LNCaP clone FGC (cell line): ENCODE measurements around the gene TOR4A.
A peak's percentile ranks its signal among the peaks of the same experiment; 100 is the strongest.

ENCODE experiments used
- DNase-seq: peaks from one replicate; pipeline ENCODE4 v3.0.0-alpha.2; 2011; ENCODE audit warnings: low read depth
- H3K4me3 ChIP-seq: 2 replicates; pipeline ENCODE4 v1.5.1; 2011; ENCODE audit warnings: mild to moderate bottlenecking, low read depth, low read length, control low read depth
- TF ChIP-seq, protein P1 (sequence below): IDR thresholded peaks from 2 replicates; pipeline ENCODE4 v1.5.1; 2012; ENCODE audit warnings: mild to moderate bottlenecking; ENCODE audit not compliant: control insufficient read depth, insufficient read depth; ENCODE audit errors: extremely low read depth

Gene TOR4A

DNA sequence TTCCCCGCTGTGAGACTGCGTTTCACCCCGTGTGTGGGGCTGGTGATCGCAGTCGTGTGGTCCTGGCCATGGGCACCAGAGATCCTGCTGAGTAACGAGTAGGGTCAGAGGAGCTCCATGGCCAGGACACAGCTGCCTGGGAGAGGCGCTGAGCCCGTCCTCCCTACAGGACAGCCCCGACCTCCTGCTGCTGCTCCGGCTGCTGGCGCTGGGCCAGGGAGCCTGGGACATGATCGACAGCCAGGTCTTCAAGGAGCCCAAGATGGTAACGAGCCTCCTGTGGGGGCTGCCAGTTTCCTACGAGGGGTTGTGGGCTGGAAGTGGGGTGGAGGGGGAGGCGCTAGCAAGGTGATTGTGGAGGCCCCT lies 11.4 kb upstream of the TOR4A start:
- TF ChIP-seq, protein P1, sequence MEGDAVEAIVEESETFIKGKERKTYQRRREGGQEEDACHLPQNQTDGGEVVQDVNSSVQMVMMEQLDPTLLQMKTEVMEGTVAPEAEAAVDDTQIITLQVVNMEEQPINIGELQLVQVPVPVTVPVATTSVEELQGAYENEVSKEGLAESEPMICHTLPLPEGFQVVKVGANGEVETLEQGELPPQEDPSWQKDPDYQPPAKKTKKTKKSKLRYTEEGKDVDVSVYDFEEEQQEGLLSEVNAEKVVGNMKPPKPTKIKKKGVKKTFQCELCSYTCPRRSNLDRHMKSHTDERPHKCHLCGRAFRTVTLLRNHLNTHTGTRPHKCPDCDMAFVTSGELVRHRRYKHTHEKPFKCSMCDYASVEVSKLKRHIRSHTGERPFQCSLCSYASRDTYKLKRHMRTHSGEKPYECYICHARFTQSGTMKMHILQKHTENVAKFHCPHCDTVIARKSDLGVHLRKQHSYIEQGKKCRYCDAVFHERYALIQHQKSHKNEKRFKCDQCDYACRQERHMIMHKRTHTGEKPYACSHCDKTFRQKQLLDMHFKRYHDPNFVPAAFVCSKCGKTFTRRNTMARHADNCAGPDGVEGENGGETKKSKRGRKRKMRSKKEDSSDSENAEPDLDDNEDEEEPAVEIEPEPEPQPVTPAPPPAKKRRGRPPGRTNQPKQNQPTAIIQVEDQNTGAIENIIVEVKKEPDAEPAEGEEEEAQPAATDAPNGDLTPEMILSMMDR: no peak
- DNase-seq: no peak
- no peak overlapping the region for H3K4me3 ChIP-seq

DNA sequence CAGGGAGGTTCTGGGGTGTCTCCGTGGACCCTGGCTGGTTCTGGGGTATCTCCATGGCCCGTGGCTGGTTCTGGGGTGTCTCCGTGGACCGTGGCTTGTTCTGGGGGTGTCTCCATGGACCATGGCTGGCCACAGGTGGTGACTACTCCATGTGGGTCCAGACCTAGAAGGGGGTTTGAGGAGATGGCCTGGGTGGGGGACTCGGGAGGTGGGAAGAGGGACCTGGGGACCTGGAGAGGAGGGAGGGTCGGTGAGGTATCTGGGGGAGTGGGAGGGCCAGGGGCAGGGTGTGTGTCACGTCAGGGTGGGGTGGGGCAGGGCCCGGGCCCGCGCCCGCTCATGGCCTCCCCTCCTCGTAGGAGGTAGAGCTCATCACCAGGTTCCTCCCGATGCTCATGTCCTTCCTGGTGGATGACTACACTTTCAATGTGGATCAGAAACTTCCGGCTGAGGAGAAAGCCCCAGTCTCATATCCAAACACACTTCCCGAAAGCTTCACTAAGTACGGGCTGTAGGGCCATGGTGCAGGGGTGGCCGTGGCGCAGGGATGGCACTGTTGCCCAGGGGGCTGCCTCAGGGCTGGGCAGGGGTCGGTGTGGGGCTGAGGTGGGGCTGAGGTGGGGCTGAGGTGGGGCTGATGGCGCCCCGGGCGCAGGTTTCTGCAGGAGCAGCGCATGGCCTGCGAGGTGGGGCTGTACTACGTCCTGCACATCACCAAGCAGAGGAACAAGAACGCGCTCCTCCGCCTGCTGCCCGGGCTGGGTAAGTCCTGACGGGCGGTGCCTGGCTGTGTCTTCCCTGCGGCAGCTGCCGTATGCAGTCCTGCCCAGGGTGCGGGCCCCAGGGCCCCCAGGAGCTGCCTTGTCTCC lies 10.7 kb upstream of the TOR4A start:
- no peak for DNase-seq
- no peak overlapping the region for H3K4me3 ChIP-seq
- TF ChIP-seq, protein P1: no peak

DNA sequence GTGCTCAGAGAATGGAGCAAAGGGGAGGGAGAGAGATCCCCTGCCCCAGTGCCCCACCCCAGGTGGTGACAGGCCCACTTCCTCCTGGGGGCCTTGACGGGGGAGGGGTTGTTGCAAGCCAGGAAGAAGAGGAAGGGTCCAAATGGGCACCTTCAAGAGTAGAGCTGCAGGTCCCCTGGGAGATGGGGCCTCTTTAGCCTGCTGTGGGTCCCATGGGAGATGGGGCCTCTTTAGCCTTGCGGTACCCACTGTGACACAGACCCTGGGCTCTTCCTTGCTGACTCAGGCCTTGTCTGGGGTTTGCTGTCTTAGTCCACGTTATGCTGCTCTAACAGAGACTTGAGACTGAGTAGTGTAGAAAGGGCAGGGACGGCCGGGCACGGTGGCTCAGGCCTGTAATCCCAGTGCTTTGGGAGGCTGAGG lies 9.6 kb upstream of the TOR4A start:
- no peak for DNase-seq
- TF ChIP-seq, protein P1: no peak
- peak overlapping the region; percentile 47 for H3K4me3 ChIP-seq

DNA sequence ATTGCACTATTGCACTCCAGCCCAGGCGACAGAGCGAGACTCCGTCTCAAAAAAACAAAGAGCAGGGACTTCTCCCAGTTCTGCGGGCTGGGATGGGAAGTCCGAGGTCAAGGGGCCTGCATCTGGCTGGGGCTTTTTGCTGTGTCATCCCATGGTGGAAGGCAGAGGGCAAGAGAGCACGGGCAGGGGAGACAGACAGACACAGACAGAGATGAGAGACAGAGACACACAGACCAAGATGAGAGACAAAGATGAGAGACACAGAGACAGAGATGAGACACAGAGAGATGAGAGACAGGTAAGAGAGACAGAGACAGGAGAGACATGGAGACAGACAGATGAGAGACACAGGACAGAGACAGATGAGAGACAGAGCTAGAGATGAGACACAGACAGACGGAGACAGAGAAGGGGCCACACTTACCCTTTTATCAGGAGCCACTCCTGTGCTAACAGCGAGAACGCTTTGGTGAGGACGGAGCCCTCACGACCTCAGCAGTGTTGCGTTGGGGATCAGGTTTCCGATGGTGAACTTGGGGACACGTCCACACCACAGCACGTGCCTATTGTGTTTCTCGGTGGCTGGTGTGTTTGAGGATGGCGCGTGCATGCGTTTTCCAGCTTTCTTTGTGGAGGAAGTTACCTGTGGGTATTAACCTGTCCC lies 8.9 kb upstream of the TOR4A start:
- H3K4me3 ChIP-seq: peak overlapping the region; percentile 47
- DNase-seq: no peak
- TF ChIP-seq, protein P1: no peak

DNA sequence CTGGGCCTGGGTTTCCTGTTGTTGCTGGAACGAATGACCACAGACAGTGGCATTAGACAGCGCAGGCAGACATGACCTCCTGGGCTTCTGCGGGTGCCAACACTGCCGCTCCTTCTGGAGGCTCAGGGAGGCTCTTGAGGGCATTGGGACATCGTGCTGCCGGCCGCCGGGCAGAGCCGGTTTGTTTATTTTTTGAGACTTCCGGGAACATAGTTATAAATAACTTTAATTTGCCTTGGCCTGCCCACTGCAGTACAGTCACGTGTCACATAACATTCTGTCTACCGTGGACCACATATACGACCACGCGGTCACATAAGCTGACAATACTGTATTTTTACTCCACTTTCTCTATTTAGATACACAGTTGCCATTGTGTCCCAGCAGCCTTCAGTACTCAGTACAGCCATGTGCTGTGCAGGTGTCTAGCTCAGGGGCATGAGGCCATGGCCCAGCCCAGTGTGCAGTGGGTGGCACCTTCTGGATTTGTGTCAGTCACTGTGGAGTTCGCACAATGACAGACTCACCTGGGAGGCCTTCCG lies 8.2 kb upstream of the TOR4A start:
- DNase-seq: peak; percentile 88
- TF ChIP-seq, protein P1: no peak
- peak overlapping the region; percentile 47 for H3K4me3 ChIP-seq

DNA sequence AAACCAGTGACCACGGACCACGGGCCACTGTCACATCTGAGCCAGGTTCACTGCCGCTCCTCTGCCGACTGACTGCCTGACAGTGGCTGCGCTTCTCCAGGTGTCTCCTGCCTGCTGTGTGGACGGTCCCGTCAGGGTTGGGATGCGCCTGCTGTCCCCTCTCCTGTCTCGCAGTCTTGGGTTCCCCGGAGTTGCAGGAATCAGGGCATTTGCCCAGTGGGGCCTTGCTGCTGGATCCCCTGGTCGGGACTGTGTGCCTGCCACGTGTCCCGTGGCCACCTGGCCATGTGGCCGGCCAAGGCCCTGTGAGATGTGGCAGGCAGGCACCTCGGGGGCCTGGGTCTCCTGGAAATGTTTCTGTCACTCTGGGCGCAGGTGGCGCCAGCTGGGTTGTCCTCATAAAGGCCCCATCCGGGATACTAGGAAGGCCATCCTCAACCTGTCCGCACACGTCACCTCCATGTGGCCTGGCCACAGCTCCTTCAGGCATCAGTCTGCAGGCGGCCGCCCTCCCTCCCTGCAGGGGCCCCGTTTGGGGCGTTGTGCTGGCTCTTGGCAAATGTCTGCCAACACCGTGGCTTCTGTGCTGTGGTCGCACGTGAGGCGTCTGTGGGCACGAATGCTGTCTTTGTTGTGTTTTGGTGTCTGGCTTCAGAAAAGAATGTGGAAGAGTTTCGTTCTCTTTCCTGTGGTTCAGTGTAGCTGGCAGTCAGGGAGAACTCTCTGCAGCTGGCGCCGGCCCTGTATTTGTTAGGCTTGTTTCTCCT lies 6.4 kb upstream of the TOR4A start:
- TF ChIP-seq, protein P1: no peak
- no peak for DNase-seq
- no peak overlapping the region for H3K4me3 ChIP-seq
